Lower leg skin (tissue), 4 donors: ENCODE results near the gene CABP7. TPM values are rescaled to one million over a fixed set of nuclear protein-coding genes. Genes with fewer than 3 reads are reported as not detected.

Experiments
- DNase-seq, 2 donors: peaks; one replicate each; pipeline ENCODE4 v3.0.0-alpha.2; 2019; ENCODE audit warnings: low spot score in 2 of 2
- H3K4me3 ChIP-seq: fragments of 200-600 bp; sonication (generic); 2 replicates; pipeline ENCODE4 v1.5.1; 2017; ENCODE audit warnings: mild to moderate bottlenecking, low read depth; ENCODE audit not compliant: poor library complexity, severe bottlenecking
- POLR2A ChIP-seq, 2 donors: fragments of 450-650 bp; IDR thresholded peaks; one replicate each; pipeline ENCODE4 v1.6.1; 2016 to 2017; ENCODE audit warnings: antibody characterized with exemption in 2 of 2, mild to moderate bottlenecking in 1 of 2, moderate library complexity in 1 of 2
- WGBS, 2 donors: methylation state at CpG; one replicate each; pipeline ENCODE4 v1.1.5; 2018; 5-methylcytosine and 5-hydroxymethylcytosine counted together
- intact Hi-C: fragments of 100-400 bp; cut with DNase I; formaldehyde crosslinking; loops from one replicate; pipeline ENCODE4 v1.15.0; 2023; ENCODE audit warnings: low total_unique reads
- total RNA-seq, 4 donors: library from RNA; depleted of rRNA; stranded (reverse); fragments of >200 nt; gene quantifications; one replicate each; pipeline ENCODE4 v1.1.0, GENCODE V29; 2016
- TF ChIP-seq, protein P1 (sequence below), 3 donors: fragments of 450-650 bp; IDR thresholded peaks; one replicate each; pipeline ENCODE4 v1.5.1; 2016; ENCODE audit warnings: antibody characterized with exemption in 3 of 3, mild to moderate bottlenecking in 3 of 3, moderate library complexity in 2 of 3

CABP7 gene
- total RNA-seq, 4 donors from 2014 or later: not detected

DNA sequence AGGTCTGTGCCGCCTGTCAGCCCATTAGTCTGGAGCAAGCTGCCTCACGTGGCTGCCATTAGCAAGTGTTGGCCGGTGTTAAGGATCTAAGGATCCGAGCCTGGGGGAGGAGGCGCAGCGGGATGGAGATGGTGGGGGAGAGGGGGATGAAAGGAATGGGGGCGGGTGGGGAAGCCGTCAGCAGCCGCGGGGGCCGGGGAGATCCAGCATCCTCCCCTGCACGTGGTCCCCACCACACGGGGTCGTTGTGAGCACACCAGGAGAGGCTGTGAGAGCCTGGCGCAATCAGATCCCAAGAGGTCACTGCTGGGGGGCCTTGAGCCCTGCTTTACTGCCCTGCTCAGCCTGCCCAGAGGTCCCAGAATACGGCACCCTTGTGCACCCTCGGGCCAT, 7.3 kb downstream of the CABP7 start:
- WGBS, 2 donors: 9 to 11% methylated on average over 15 of the region's 17 CpGs
- no peak overlapping the region for H3K4me3 ChIP-seq
- intact Hi-C loops: no loop called here
- no peak for DNase-seq
- TF ChIP-seq, protein P1, sequence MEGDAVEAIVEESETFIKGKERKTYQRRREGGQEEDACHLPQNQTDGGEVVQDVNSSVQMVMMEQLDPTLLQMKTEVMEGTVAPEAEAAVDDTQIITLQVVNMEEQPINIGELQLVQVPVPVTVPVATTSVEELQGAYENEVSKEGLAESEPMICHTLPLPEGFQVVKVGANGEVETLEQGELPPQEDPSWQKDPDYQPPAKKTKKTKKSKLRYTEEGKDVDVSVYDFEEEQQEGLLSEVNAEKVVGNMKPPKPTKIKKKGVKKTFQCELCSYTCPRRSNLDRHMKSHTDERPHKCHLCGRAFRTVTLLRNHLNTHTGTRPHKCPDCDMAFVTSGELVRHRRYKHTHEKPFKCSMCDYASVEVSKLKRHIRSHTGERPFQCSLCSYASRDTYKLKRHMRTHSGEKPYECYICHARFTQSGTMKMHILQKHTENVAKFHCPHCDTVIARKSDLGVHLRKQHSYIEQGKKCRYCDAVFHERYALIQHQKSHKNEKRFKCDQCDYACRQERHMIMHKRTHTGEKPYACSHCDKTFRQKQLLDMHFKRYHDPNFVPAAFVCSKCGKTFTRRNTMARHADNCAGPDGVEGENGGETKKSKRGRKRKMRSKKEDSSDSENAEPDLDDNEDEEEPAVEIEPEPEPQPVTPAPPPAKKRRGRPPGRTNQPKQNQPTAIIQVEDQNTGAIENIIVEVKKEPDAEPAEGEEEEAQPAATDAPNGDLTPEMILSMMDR (IDR thresholded peaks at IDR 0.05): no peak
- TF ChIP-seq POLR2A (IDR thresholded peaks at IDR 0.05): no peak

DNA sequence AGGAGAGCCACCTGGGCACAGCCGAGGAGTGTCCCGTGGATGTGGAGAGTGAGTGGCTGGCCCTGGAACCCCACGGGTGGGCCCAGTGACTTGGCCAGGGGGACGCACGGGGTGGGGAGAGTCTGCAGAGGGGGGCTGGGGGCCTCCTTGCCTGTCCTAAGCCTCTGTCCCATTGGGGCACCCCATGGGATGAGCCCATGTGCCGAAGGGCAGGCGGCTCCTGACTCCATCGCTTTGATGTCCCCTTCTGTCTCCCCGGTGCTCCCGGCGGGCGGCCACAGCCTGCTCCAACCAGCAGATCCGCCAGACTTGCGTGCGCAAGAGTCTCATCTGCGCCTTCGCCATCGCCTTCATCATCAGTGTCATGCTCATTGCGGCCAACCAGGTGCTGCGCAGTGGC, 9.4 kb downstream of the CABP7 start:
- WGBS, 2 donors: 92 to 94% methylated on average over 17 to 20 of the region's 20 CpGs
- no peak for DNase-seq
- intact Hi-C loops: no loop called here
- TF ChIP-seq POLR2A (IDR thresholded peaks at IDR 0.05): no peak
- TF ChIP-seq, protein P1 (IDR thresholded peaks at IDR 0.05): no peak
- no peak overlapping the region for H3K4me3 ChIP-seq

DNA sequence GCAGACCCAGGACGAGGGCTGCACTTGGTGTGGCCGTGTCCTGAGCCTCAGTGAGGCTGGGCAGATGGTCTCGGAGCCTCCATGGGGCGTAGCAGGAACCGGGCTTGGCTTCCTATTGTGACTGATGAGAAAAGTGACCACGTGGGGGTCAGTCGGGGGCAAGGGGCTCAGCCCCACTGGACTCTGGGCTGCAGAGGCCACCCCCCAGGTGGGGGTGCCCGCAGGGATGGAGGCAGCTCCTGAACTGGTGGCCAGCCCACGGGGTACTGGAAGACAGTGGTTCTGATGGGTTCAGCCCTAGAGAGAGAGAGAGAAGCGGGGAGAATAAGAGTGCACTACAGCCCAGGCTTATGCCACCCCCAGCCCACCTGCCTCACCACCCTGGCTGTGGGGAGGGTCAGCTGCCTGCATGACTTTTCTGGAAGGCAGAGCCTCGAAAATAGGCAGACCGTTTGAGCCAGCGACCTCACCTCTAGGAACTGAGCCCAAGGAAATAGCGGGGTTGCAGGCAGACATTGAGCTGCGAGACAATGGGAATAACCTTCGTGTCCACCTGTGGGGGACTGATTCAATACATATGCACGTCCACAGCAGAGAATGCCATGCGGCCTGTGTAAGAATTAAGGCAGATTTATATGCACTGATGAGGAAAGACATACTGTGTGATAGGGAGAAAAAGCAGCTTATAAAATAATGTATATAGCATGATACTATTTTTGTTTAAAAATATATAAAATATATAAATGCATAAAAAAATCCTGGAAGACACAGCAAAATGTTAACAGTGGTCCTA, 11.5 kb downstream of the CABP7 start:
- WGBS, 2 donors: 85 to 90% methylated on average over 18 of the region's 18 CpGs
- no peak overlapping the region for H3K4me3 ChIP-seq
- no peak for DNase-seq
- intact Hi-C loops: no loop called here
- no peak for TF ChIP-seq POLR2A (IDR thresholded peaks at IDR 0.05)
- TF ChIP-seq, protein P1 (IDR thresholded peaks at IDR 0.05): no peak

DNA sequence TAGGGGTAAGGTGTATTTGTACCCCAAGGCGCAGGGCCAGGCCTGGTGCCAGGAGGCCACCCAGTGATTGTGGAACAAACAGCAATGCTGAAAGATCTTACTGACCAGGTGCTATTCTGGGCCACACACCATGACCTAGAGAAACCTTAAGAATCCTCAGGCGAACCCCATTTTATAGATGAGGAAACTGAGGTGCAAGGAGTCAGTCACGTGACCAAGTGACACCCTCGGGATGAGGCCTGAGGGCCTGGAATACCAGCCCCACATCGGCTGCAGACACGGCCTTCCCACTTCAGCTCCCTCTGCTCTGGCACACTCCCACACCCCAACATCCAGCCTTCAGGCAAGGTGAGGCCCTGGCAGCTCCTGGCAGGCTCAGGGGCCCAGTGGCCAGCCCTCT, 13.1 kb downstream of the CABP7 start:
- 50 to 56% methylated on average over 6 of the region's 6 CpGs for WGBS, 2 donors
- intact Hi-C loops: no loop called here
- no peak overlapping the region for H3K4me3 ChIP-seq
- DNase-seq: no peak
- TF ChIP-seq, protein P1 (IDR thresholded peaks at IDR 0.05): no peak
- TF ChIP-seq POLR2A (IDR thresholded peaks at IDR 0.05): no peak

DNA sequence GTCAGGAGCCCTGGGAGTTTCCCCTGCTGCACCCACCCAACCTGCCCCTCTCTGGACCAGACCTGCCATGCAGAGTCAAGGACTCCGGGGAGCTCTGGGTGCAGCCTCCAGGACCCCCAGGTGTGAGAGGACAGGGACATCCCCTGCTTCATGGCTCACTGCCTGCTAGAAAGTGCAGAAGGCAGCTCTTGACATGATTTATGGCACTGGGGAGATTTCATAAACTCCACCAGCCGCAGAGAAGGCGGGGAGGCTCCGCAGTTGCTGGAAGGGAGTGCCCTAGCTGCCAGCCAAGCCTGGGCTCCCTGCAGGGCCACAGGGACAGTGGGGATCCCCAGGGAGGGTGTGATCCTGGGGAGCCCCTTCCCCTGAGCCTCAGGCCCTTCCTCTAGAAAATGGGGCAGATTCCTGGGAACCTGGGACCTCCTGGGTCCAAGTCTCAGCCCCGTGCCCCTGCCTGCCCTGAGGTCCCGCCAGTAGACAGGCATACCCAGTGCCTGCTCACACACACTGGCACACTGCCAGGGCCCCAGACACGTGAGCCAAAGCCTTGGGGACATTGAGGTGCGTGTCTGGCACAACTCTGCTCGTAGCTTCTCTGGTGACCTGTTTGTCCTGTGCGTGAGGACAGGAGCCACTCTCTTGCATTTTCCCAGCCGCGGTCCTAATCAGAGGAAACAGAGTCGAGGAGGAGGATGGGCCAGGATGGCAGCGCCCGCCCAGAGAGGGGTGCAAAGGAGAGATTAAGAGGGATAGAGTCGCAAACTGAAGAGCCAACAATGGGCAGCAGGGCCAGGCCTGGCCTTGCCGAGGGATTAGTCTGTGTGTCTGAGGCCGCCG, 13.8 kb downstream of the CABP7 start:
- no peak overlapping the region for H3K4me3 ChIP-seq
- peak in 1 of 2 donors; percentile 34 for DNase-seq
- intact Hi-C loops: no loop called here
- WGBS, 2 donors: 52 to 53% methylated on average over 15 to 19 of the region's 19 CpGs
- no peak for TF ChIP-seq POLR2A (IDR thresholded peaks at IDR 0.05)
- TF ChIP-seq, protein P1 (IDR thresholded peaks at IDR 0.05): no peak
